NCI-H345 (cell line): ENCODE data around the gene TELO2.

Experiments used
- DNase-seq: peaks from one replicate; lab custom pipeline; 2025; lab: John Stamatoyannopoulos, UW

The TELO2 gene

GRCh38 chr16:1519831-1520230 lies 26.7 kb downstream of the TELO2 start:
- DNase-seq: no peak

- DNase-seq: no peak
Observed at GRCh38 chr16:1520461-1520860, 27.3 kb downstream of the TELO2 start.

GRCh38 chr16:1523581-1524245 lies 30.6 kb downstream of the TELO2 start:
- no peak for DNase-seq

GRCh38 chr16:1524366-1524765 lies 31.2 kb downstream of the TELO2 start:
- no peak for DNase-seq

- no peak for DNase-seq
Observed at GRCh38 chr16:1525871-1526607, 32.9 kb downstream of the TELO2 start.

- no peak for DNase-seq
Observed at GRCh38 chr16:1526608-1527555, 33.7 kb downstream of the TELO2 start.

GRCh38 chr16:1527836-1528811 lies 35.0 kb downstream of the TELO2 start:
- no peak for DNase-seq

- no peak for DNase-seq
Observed at GRCh38 chr16:1528921-1529537, 35.9 kb downstream of the TELO2 start.

- DNase-seq: no peak
Observed at GRCh38 chr16:1530349-1530882, 37.3 kb downstream of the TELO2 start.

- DNase-seq: no peak
Observed at GRCh38 chr16:1530883-1531637, 37.9 kb downstream of the TELO2 start.

GRCh38 chr16:1531638-1531910 lies 38.4 kb downstream of the TELO2 start:
- DNase-seq: no peak

GRCh38 chr16:1532081-1532760 lies 39.1 kb downstream of the TELO2 start:
- DNase-seq: no peak

- no peak for DNase-seq
Observed at GRCh38 chr16:1532771-1533170, 39.6 kb downstream of the TELO2 start.

- DNase-seq: no peak
Observed at GRCh38 chr16:1533443-1533951, 40.3 kb downstream of the TELO2 start, which contains the start of gene TMEM204. Gene TMEM204, plus strand, starts transcription at chr16:1533666. Its CDS starts 610 bp downstream, at chr16:1534276.

GRCh38 chr16:1534021-1535020 lies 41.2 kb downstream of the TELO2 start:
- DNase-seq: no peak

GRCh38 chr16:1535391-1536291 lies 42.5 kb downstream of the TELO2 start:
- no peak for DNase-seq

GRCh38 chr16:1536601-1537000 lies 43.4 kb downstream of the TELO2 start:
- DNase-seq: no peak
